Daoy (cell line): Measurements from ENCODE around the gene IL6. TPM values are rescaled to one million over a fixed set of nuclear protein-coding genes. Genes with fewer than 3 reads are reported as not detected.
A peak's percentile ranks its signal among the peaks of the same experiment; 100 is the strongest.
"Not testable (repeated sequence)": the region's sequence is repeated elsewhere in the genome, so short reads cannot be mapped to it uniquely, and the experiment has no call there.

ENCODE experiments used
- DNase-seq: peaks from one replicate; pipeline ENCODE4 v3.0.0-alpha.2; 2015; ENCODE audit warnings: low read depth
- total RNA-seq: library from RNA; depleted of rRNA; stranded (reverse); fragments of >200 nt; shearing (Covaris generic); gene quantifications from 2 replicates; pipeline ENCODE4 v1.2.3, GENCODE V29; 2014

Gene IL6
- total RNA-seq, 1 experiment from 2014 or later = 77.6 TPM

GRCh38 chr7:22726345-22726906, 574 bp upstream of the IL6 start:
- peak; percentile 95 for DNase-seq

- no peak for DNase-seq
These were observed 675 bp downstream of the IL6 start for GRCh38 chr7:22727714-22728035.

- DNase-seq = peak; percentile 73
These were observed 1.5 kb downstream of the IL6 start for GRCh38 chr7:22728401-22729029.

- DNase-seq = no peak
These were observed 2.3 kb downstream of the IL6 start for GRCh38 chr7:22729180-22729825.

GRCh38 chr7:22730066-22730710, 3.2 kb downstream of the IL6 start:
- no peak for DNase-seq

- peak; percentile 98 for DNase-seq
These were observed 4.1 kb downstream of the IL6 start for GRCh38 chr7:22730921-22731654.

- DNase-seq = no peak
These were observed 4.8 kb downstream of the IL6 start for GRCh38 chr7:22731766-22732165.

- peak; percentile 42 for DNase-seq
These were observed 5.6 kb downstream of the IL6 start for GRCh38 chr7:22732556-22733126.

GRCh38 chr7:22733761-22734160, 6.8 kb downstream of the IL6 start:
- no peak for DNase-seq

- DNase-seq = no peak
These were observed 16.0 kb downstream of the IL6 start for GRCh38 chr7:22743014-22743413.

GRCh38 chr7:22751341-22751740, 24.3 kb downstream of the IL6 start:
- DNase-seq = no peak

- no peak for DNase-seq
These were observed 30.5 kb downstream of the IL6 start for GRCh38 chr7:22757338-22757994.

GRCh38 chr7:22758576-22758975, 31.6 kb downstream of the IL6 start:
- no peak for DNase-seq

GRCh38 chr7:22759721-22760120, 32.7 kb downstream of the IL6 start:
- no peak for DNase-seq

- DNase-seq = no peak
These were observed 35.9 kb downstream of the IL6 start for GRCh38 chr7:22762866-22763265.

- DNase-seq = no peak
These were observed 38.6 kb downstream of the IL6 start for GRCh38 chr7:22765609-22766008.

- DNase-seq = no peak
These were observed 44.3 kb downstream of the IL6 start for GRCh38 chr7:22771194-22771871.

- DNase-seq = no peak
These were observed 44.9 kb downstream of the IL6 start for GRCh38 chr7:22771872-22772228.

- DNase-seq = no peak
These were observed 45.9 kb downstream of the IL6 start for GRCh38 chr7:22772885-22773284.

GRCh38 chr7:22776964-22777363, 50.0 kb downstream of the IL6 start:
- DNase-seq = no peak

GRCh38 chr7:22779730-22780323, 52.8 kb downstream of the IL6 start:
- DNase-seq = not testable (repeated sequence)
